ENCODE measurements around the gene HOXA9. TPM values are rescaled to one million over a fixed set of nuclear protein-coding genes. Genes with fewer than 3 reads are reported as not detected.

Gene HOXA9
- total RNA-seq, 1 donor from 2014 or later: not detected

DNA sequence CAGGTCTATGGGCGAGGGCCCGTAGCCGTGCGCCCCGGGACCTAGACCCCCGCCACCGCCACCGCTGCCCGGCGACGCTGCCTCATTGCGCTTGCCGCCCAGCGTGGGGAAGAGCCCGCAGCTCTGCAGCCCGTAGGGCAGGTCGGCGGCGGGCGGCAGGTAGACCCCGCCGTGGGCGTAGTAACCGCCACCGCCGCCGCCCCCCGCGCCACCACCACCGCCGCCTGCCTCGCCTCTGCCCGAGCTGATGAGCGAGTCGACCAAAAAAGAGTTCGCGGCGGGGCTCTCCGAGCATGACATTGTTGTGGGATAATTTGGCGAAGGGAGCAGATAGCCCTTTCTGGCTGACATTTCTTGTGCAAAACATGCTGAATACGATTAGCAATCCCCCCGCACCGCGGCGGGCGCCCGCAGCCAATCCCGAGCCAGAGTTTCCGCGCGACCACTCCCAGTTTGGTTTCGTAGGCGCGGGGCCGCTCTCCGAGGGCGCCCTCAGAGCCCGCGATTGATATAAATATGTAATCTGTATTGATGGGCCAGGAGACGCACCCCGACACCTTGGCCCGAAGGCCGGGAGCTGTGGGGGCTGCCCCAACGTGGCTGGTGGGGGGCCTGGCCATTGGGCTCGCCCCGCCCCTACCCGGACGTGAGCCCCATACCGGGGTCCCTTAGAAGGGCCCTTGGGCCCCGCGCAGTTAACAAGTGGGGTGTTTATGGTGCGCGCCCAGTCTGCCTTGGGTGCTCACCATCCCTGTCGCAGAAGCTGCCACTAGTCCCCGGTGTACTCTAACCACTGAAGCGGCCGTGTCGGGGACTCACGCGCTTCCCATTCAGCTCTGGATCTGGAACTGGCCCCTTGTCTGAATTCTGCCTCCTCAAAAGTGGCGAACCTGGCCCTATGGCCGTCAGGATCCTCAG lies 8.9 kb upstream of the HOXA9 start, which contains the start of gene HOXA10:
Gene HOXA10 (minus strand): TSS at position 365 of the 918 bp plus-strand sequence. CDS start 14 bp downstream, at position 351.
- Mint-ChIP-seq H3K4me1 (ENCODE audit: low read depth, unreplicated experiment) (no peaks in the 10 kb centered on the region), H3K27me3 (ENCODE audit: low read depth, unreplicated experiment) (peaks cover 72% of the 10 kb centered on the region), H3K27ac (ENCODE audit: unreplicated experiment) (peak within 1 kb of the TSS; percentile 12), H3K9me3 (ENCODE audit: unreplicated experiment) (peaks cover 28% of the 10 kb centered on the region), H3K4me3 (ENCODE audit: unreplicated experiment) (no peak within 1 kb of the TSS), H3K36me3 (ENCODE audit: low read depth, unreplicated experiment) (no peaks in the 10 kb centered on the region)
- Histone ChIP-seq H3K27ac (ENCODE audit: low read depth, low read length) (no peak within 1 kb of the TSS), H4K20me1 (ENCODE audit: insufficient read depth, low read length) (peaks cover 6% of the 10 kb centered on the region), H2AFZ (ENCODE audit: low read depth, low read length) (no peak within 1 kb of the TSS), H3K9ac (ENCODE audit: low read length) (no peak within 1 kb of the TSS), H3K36me3 (ENCODE audit: insufficient read depth, low read length) (no peaks in the 10 kb centered on the region), H3K4me2 (ENCODE audit: low read length) (peak within 1 kb of the TSS; percentile 63), H3K4me3 (ENCODE audit: insufficient read depth, low read depth, low read length) (no peak within 1 kb of the TSS), H3K9me3 (ENCODE audit: insufficient read depth, low read depth, low read length) (peaks cover 10% of the 10 kb centered on the region), H3K4me1 (ENCODE audit: insufficient read depth, low read length) (peaks cover 5% of the 10 kb centered on the region), H3K27me3 (ENCODE audit: insufficient read depth, low read length) (peaks cover 92% of the 10 kb centered on the region), H3K79me2 (ENCODE audit: insufficient read depth, low read length) (no peaks in the 10 kb centered on the region)
- TF ChIP-seq EZH2 (IDR thresholded peaks at IDR 0.05; ENCODE audit: insufficient read depth, low read length): peak; percentile 11
- TF ChIP-seq, protein P1, sequence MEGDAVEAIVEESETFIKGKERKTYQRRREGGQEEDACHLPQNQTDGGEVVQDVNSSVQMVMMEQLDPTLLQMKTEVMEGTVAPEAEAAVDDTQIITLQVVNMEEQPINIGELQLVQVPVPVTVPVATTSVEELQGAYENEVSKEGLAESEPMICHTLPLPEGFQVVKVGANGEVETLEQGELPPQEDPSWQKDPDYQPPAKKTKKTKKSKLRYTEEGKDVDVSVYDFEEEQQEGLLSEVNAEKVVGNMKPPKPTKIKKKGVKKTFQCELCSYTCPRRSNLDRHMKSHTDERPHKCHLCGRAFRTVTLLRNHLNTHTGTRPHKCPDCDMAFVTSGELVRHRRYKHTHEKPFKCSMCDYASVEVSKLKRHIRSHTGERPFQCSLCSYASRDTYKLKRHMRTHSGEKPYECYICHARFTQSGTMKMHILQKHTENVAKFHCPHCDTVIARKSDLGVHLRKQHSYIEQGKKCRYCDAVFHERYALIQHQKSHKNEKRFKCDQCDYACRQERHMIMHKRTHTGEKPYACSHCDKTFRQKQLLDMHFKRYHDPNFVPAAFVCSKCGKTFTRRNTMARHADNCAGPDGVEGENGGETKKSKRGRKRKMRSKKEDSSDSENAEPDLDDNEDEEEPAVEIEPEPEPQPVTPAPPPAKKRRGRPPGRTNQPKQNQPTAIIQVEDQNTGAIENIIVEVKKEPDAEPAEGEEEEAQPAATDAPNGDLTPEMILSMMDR (IDR thresholded peaks at IDR 0.05; ENCODE audit: insufficient read depth, low read depth, low read length): no peak
- FAIRE-seq (no peak), DNase-seq (ENCODE audit: low read depth) (no peak)

DNA sequence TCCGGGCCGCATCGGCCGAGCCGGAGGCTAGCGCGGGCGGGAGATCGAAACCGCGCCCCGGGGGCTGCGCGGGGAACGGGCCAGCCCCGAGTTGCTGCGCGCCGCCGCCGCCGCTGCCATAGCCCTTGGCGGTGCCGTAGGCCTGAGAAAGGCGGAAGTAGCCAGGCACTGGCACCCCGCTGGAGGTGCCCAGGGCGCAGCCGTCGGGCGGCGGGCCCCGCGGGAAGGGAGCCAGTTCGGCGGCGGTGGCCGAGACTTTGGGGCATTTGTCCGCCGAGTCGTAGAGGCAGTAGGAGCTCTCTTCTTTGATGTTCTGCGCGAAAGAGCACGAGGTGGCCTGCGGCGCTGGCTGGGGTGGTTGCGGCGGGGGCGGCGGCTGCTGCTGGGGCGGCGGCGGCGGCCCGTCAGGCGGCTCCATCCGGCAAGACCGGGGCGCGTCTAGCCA lies 8.2 kb upstream of the HOXA9 start:
- H3K36me3 ChIP-seq (ENCODE audit: insufficient read depth, low read length): no peaks in the 10 kb centered on the region
- Mint-ChIP-seq H3K27ac (ENCODE audit: unreplicated experiment) (no peak overlapping the region), H3K36me3 (ENCODE audit: low read depth, unreplicated experiment) (no peaks in the 10 kb centered on the region), H3K27me3 (ENCODE audit: low read depth, unreplicated experiment) (peaks cover 70% of the 10 kb centered on the region), H3K9me3 (ENCODE audit: unreplicated experiment) (peaks cover 28% of the 10 kb centered on the region), H3K4me1 (ENCODE audit: low read depth, unreplicated experiment) (no peaks in the 10 kb centered on the region), H3K4me3 (ENCODE audit: unreplicated experiment) (no peak overlapping the region)
- FAIRE-seq: no peak
- H3K27me3 ChIP-seq (ENCODE audit: insufficient read depth, low read length): peaks cover 92% of the 10 kb centered on the region
- peaks cover 11% of the 10 kb centered on the region for H3K9me3 ChIP-seq (ENCODE audit: insufficient read depth, low read depth, low read length)
- no peaks in the 10 kb centered on the region for H3K79me2 ChIP-seq (ENCODE audit: insufficient read depth, low read length)
- H3K4me1 ChIP-seq (ENCODE audit: insufficient read depth, low read length): peaks cover 5% of the 10 kb centered on the region
- H3K27ac ChIP-seq (ENCODE audit: low read depth, low read length): no peak overlapping the region
- peaks cover 6% of the 10 kb centered on the region for H4K20me1 ChIP-seq (ENCODE audit: insufficient read depth, low read length)
- DNase-seq (ENCODE audit: low read depth): no peak
- H3K4me3 ChIP-seq (ENCODE audit: insufficient read depth, low read depth, low read length): no peak overlapping the region
- H3K4me2 ChIP-seq (ENCODE audit: low read length): peak overlapping the region; percentile 63
- H2AFZ ChIP-seq (ENCODE audit: low read depth, low read length): no peak overlapping the region
- peak; percentile 92 for TF ChIP-seq EZH2 (IDR thresholded peaks at IDR 0.05; ENCODE audit: insufficient read depth, low read length)
- TF ChIP-seq, protein P1 (IDR thresholded peaks at IDR 0.05; ENCODE audit: insufficient read depth, low read depth, low read length): no peak
- no peak overlapping the region for H3K9ac ChIP-seq (ENCODE audit: low read length)

Data from astrocyte (in vitro differentiated cells and primary cell).